Parathyroid adenoma (tissue), 2 donors: Measurements from ENCODE around the gene CREG1.
"Not testable (repeated sequence)": the region's sequence is repeated elsewhere in the genome, so short reads cannot be mapped to it uniquely, and the experiment has no call there.

Experiments
- H2AFZ ChIP-seq: fragments of 300-600 bp; sonication (generic); one replicate; pipeline ENCODE4 v1.7.0; 2017; ENCODE audit warnings: antibody characterized with exemption, mild to moderate bottlenecking
- H3K27ac ChIP-seq: fragments of 300-600 bp; sonication (generic); one replicate; pipeline ENCODE4 v1.7.0; 2017
- H3K27me3 ChIP-seq: fragments of 300-600 bp; sonication (generic); one replicate; pipeline ENCODE4 v1.7.0; 2017; ENCODE audit warnings: low read length; ENCODE audit not compliant: control insufficient read depth, insufficient read depth
- H3K36me3 ChIP-seq: fragments of 300-600 bp; sonication (generic); one replicate; pipeline ENCODE4 v1.7.0; 2017; ENCODE audit warnings: low read length; ENCODE audit not compliant: control insufficient read depth, insufficient read depth
- H3K4me1 ChIP-seq: fragments of 300-600 bp; sonication (generic); one replicate; pipeline ENCODE4 v1.7.0; 2017; ENCODE audit warnings: control low read depth
- H3K4me2 ChIP-seq: fragments of 300-600 bp; sonication (generic); one replicate; pipeline ENCODE4 v1.7.0; 2017; ENCODE audit warnings: low read length
- H3K4me3 ChIP-seq: fragments of 300-600 bp; sonication (generic); one replicate; pipeline ENCODE4 v1.7.0; 2017; ENCODE audit warnings: low read depth, low read length
- H3K79me2 ChIP-seq: fragments of 300-600 bp; sonication (generic); one replicate; pipeline ENCODE4 v1.7.0; 2017; ENCODE audit warnings: control low read depth
- H3K9ac ChIP-seq: fragments of 300-600 bp; sonication (generic); one replicate; pipeline ENCODE4 v1.7.0; 2017; ENCODE audit warnings: mild to moderate bottlenecking
- H3K9me3 ChIP-seq: fragments of 300-600 bp; sonication (generic); one replicate; pipeline ENCODE4 v1.7.0; 2017; ENCODE audit warnings: low read length; ENCODE audit not compliant: control insufficient read depth
- TF ChIP-seq, protein P1 (sequence below): fragments of 300-600 bp; sonication (generic); IDR thresholded peaks from one replicate; pipeline ENCODE4 v1.7.0; 2017; ENCODE audit warnings: antibody characterized with exemption, mild to moderate bottlenecking
- donor health status: primary hyperparathyroidism.

CREG1 gene

DNA sequence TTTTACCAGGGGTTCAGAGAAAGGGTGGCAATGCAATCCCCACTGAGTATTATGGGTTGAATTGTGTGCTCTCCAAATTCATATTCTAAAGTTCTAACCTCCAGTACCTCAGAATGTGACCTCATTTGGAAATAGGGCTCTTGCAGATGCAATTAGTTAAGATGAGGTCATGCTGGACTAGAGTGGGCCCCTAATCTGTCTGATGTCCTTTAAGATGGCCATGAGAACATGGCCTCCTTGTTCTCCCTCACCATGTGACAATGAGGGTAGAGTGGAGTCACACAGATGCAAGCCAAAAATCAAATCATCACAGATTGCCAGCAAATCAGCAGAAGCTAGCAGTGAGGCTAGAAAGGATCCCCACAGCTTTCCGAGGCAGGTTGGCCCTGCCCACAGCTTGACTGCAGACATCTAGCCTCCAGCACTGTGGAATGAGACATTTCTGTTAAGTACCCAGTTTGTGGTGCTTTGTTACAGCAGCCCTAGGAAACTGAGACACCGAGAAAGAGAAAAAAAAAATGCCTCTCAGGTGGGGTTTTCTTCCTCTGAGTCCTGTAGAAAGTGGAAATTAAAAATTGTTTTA, 25.5 kb upstream of the CREG1 start:
- Histone ChIP-seq H3K4me2 (no peak overlapping the region), H3K27me3 (no peaks in the 10 kb centered on the region), H3K9me3 (no peaks in the 10 kb centered on the region), H3K36me3 (no peaks in the 10 kb centered on the region), H2AFZ (no peak overlapping the region), H3K79me2 (no peaks in the 10 kb centered on the region), H3K4me1 (no peaks in the 10 kb centered on the region), H3K4me3 (no peak overlapping the region), H3K9ac (no peak overlapping the region), H3K27ac (no peak overlapping the region)
- TF ChIP-seq, protein P1, sequence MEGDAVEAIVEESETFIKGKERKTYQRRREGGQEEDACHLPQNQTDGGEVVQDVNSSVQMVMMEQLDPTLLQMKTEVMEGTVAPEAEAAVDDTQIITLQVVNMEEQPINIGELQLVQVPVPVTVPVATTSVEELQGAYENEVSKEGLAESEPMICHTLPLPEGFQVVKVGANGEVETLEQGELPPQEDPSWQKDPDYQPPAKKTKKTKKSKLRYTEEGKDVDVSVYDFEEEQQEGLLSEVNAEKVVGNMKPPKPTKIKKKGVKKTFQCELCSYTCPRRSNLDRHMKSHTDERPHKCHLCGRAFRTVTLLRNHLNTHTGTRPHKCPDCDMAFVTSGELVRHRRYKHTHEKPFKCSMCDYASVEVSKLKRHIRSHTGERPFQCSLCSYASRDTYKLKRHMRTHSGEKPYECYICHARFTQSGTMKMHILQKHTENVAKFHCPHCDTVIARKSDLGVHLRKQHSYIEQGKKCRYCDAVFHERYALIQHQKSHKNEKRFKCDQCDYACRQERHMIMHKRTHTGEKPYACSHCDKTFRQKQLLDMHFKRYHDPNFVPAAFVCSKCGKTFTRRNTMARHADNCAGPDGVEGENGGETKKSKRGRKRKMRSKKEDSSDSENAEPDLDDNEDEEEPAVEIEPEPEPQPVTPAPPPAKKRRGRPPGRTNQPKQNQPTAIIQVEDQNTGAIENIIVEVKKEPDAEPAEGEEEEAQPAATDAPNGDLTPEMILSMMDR: no peak

DNA sequence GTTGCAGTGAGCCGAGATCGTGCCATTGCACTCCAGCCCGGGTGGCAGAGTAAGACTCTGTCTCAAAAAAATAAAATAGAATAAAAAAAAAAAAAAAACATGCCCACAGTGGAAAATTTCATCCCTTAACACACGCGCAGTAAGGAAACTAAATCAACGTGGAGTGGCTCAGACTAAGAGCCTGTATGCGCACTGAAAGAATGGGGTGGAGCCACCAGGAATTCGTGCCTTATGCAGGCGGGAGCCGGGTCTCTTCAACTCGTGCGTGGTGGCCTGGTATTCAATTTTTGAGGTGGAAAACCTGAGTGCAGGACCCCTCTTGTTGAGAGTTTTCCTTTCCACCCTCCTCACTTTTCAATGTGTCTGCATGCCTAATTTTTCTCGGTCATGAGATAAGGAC, 22.1 kb upstream of the CREG1 start:
- Histone ChIP-seq H3K4me1 (no peaks in the 10 kb centered on the region), H3K79me2 (no peaks in the 10 kb centered on the region), H3K27ac (no peak overlapping the region), H3K9me3 (no peaks in the 10 kb centered on the region), H3K27me3 (no peaks in the 10 kb centered on the region), H3K4me3 (no peak overlapping the region), H3K9ac (no peak overlapping the region), H2AFZ (no peak overlapping the region), H3K36me3 (no peaks in the 10 kb centered on the region), H3K4me2 (no peak overlapping the region)
- TF ChIP-seq, protein P1: no peak

DNA sequence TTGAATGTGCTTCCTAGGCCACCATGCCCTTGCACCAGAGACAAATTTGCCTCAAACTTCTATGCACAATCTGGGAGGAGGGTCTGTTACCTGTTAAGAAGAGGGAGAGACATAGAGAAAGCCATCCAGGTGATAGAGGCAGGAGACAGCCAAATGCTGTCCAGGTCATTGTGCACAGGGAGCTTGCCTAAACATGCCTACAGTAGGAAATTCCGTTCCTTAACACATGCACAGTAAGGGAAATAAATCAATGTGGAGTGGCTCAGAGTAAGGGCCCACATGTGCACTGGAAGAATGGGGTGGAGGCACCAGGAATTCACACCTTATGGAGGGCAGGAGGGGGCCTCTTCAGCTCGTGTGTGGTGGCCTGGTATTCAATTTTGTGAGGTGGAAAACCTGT, 19.5 kb upstream of the CREG1 start:
- H3K4me3 ChIP-seq: no peak overlapping the region
- H3K36me3 ChIP-seq: no peaks in the 10 kb centered on the region
- H3K4me1 ChIP-seq: no peaks in the 10 kb centered on the region
- H3K27me3 ChIP-seq: no peaks in the 10 kb centered on the region
- TF ChIP-seq, protein P1: no peak
- H3K9ac ChIP-seq: no peak overlapping the region
- H3K4me2 ChIP-seq: no peak overlapping the region
- H3K27ac ChIP-seq: no peak overlapping the region
- no peak overlapping the region for H2AFZ ChIP-seq
- no peaks in the 10 kb centered on the region for H3K9me3 ChIP-seq
- H3K79me2 ChIP-seq: no peaks in the 10 kb centered on the region

DNA sequence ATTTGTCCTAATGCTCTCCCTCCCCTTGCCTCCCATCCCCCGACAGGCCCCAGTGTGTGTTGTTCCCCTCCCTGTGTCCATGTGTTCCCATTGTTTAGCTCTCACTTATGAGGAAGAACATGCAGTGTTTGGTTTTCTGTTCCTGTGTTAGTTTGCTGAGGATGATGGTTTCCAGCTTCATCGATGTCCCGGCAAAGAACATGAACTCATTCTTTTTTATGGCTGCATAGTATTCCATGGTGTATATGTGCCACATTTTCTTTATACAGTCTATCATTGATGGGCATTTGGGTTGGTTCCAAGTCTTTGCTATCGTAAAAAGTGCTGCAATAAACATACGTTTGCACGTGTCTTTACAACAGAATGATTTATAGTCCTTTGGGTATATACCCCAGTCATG, 17.1 kb upstream of the CREG1 start:
- not testable (repeated sequence) for H3K9ac ChIP-seq, H3K79me2 ChIP-seq, H2AFZ ChIP-seq, H3K4me1 ChIP-seq, H3K36me3 ChIP-seq, H3K27me3 ChIP-seq, H3K4me2 ChIP-seq, H3K27ac ChIP-seq, H3K9me3 ChIP-seq, H3K4me3 ChIP-seq

DNA sequence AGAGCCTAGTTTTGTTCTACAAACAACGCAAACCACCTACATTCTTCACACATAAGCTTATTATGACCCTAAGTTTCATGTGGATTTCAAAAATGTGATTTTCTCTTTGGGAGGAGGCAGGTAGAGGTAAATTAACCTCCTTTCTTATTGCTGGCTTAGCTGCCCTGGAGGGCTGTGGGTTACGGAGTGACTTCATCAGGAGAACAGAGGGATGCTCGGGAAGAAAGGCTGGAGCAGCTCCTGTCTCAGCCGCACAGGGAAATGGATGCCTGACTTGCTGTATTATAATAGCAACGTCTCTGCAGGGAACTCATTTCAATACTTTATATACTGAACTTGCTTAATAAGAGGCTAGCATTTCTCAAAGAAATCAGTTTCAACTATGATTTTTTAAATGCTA, 14.1 kb upstream of the CREG1 start:
- Histone ChIP-seq H3K36me3 (no peaks in the 10 kb centered on the region), H3K9ac (no peak overlapping the region), H3K9me3 (no peaks in the 10 kb centered on the region), H3K27ac (no peak overlapping the region), H3K79me2 (no peaks in the 10 kb centered on the region), H2AFZ (no peak overlapping the region), H3K4me1 (no peaks in the 10 kb centered on the region), H3K27me3 (no peaks in the 10 kb centered on the region), H3K4me2 (no peak overlapping the region), H3K4me3 (no peak overlapping the region)
- TF ChIP-seq, protein P1: no peak
